MM.1S (cell line): Measurements from ENCODE around the gene PRSS58.
A peak's percentile ranks its signal among the peaks of the same experiment; 100 is the strongest.

Experiments used
- DNase-seq: peaks from one replicate; pipeline ENCODE4 v3.0.0-alpha.2; 2015
- H2AFZ ChIP-seq: fragments of 300-600 bp; sonication (generic); 2 replicates; pipeline ENCODE4 v1.6.0; 2016; ENCODE audit warnings: antibody characterized with exemption, low read length
- H3F3A ChIP-seq: fragments of 300-600 bp; sonication (generic); 2 replicates; pipeline ENCODE4 v1.6.1; 2016; ENCODE audit warnings: mild to moderate bottlenecking, antibody characterized with exemption, low read length, moderate library complexity, mixed read lengths; ENCODE audit not compliant: insufficient read depth
- H3K27ac ChIP-seq: fragments of 300-600 bp; sonication (generic); 2 replicates; pipeline ENCODE4 v1.5.1; 2016; ENCODE audit warnings: mild to moderate bottlenecking, low read length
- H3K27me3 ChIP-seq: fragments of 300-600 bp; sonication (generic); replicated peaks from 2 replicates; pipeline ENCODE4 v1.6.0; 2016; ENCODE audit warnings: low read length; ENCODE audit not compliant: insufficient read depth
- H3K36me3 ChIP-seq: fragments of 300-600 bp; sonication (generic); replicated peaks from 2 replicates; pipeline ENCODE4 v1.6.1; 2016; ENCODE audit warnings: mild to moderate bottlenecking, low read length, mixed read lengths; ENCODE audit not compliant: insufficient read depth
- H3K4me1 ChIP-seq: fragments of 300-600 bp; sonication (generic); 2 replicates; pipeline ENCODE4 v1.6.1; 2016; ENCODE audit warnings: low read length, mixed read lengths
- H3K4me2 ChIP-seq: fragments of 300-600 bp; sonication (generic); 2 replicates; pipeline ENCODE4 v1.6.0; 2016; ENCODE audit warnings: low read depth, low read length
- H3K4me3 ChIP-seq: fragments of 300-600 bp; sonication (generic); 2 replicates; pipeline ENCODE4 v1.5.1; 2016; ENCODE audit warnings: low read length, mixed read lengths
- H3K79me2 ChIP-seq: fragments of 300-600 bp; sonication (generic); 2 replicates; pipeline ENCODE4 v1.6.1; 2016; ENCODE audit warnings: mixed run types, low read length, mixed read lengths
- H3K9ac ChIP-seq: fragments of 300-600 bp; sonication (generic); 2 replicates; pipeline ENCODE4 v1.6.1; 2016; ENCODE audit warnings: low read length, mixed read lengths
- H3K9me2 ChIP-seq: fragments of 300-600 bp; sonication (generic); replicated peaks from 2 replicates; pipeline ENCODE4 v1.6.1; 2016; ENCODE audit warnings: mild to moderate bottlenecking, low read length, mixed read lengths; ENCODE audit not compliant: insufficient read depth
- H3K9me3 ChIP-seq: fragments of 300-600 bp; sonication (generic); replicated peaks from 2 replicates; pipeline ENCODE4 v1.6.1; 2016; ENCODE audit warnings: mild to moderate bottlenecking, low read length, mixed read lengths; ENCODE audit not compliant: insufficient read depth
- H4K20me1 ChIP-seq: fragments of 300-600 bp; sonication (generic); 2 replicates; pipeline ENCODE4 v1.6.1; 2016; ENCODE audit warnings: mild to moderate bottlenecking, low read length, moderate library complexity, mixed read lengths; ENCODE audit not compliant: insufficient read depth
- CTCF ChIP-seq: fragments of 300-600 bp; sonication (generic); IDR thresholded peaks from 2 replicates; pipeline ENCODE4 v1.5.1; 2016; ENCODE audit warnings: antibody characterized with exemption, low read length, mixed read lengths
- EZH2 ChIP-seq: fragments of 300-600 bp; sonication (generic); optimal IDR thresholded peaks from 2 replicates; pipeline ENCODE3; 2017; ENCODE audit warnings: low read depth, mild to moderate bottlenecking, antibody characterized with exemption, low read length, mixed read lengths
- EZH2phosphoT487 ChIP-seq: fragments of 300-600 bp; sonication (generic); IDR thresholded peaks from 2 replicates; pipeline ENCODE4 v1.6.1; 2018; ENCODE audit warnings: antibody characterized with exemption, low read length

PRSS58 gene

GRCh38 chr7:142301923-142302550, 44.2 kb upstream of the PRSS58 start:
- Histone ChIP-seq H3K79me2 (no peaks in the 10 kb centered on the region), H3K9ac (no peak overlapping the region), H3K9me3 (no peaks in the 10 kb centered on the region), H3K36me3 (no peaks in the 10 kb centered on the region), H3K9me2 (no peaks in the 10 kb centered on the region), H3K4me1 (peaks cover 34% of the 10 kb centered on the region), H3K4me2 (peak overlapping the region; percentile 5; the same call in 1 of the 2 replicates), H3F3A (peaks cover 7% of the 10 kb centered on the region; the same call in 1 of the 2 replicates), H3K27ac (no peak overlapping the region), H3K27me3 (no peaks in the 10 kb centered on the region), H2AFZ (no peak overlapping the region), H4K20me1 (no peaks in the 10 kb centered on the region), H3K4me3 (no peak overlapping the region)
- no peak for TF ChIP-seq EZH2
- TF ChIP-seq CTCF, result peak; percentile 85
- DNase-seq, result peak; percentile 71

GRCh38 chr7:142301299-142301698, 43.4 kb upstream of the PRSS58 start:
- H3K4me1 ChIP-seq, result peaks cover 34% of the 10 kb centered on the region

DNA sequence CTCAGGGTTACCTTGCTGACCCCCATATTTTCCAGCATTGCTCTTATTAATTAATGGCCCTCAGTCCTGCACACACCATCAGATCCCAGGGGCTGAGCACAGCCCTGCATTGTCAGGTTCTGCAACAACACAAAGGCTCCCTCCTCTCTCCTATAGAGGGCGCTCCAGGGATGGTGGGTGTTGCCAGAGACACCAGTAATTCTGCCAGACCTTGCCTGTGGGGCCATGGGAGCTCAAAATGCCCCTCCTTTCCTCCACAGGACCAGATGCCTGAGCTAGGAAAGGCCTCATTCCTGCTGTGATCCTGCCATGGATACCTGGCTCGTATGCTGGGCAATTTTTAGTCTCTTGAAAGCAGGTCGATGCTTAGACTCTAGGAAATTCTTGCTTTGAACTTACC, 42.8 kb upstream of the PRSS58 start:
- Histone ChIP-seq H4K20me1 (no peaks in the 10 kb centered on the region), H2AFZ (no peak overlapping the region), H3K4me1 (peaks cover 34% of the 10 kb centered on the region), H3K27ac (no peak overlapping the region), H3F3A (peaks cover 7% of the 10 kb centered on the region; the same call in 1 of the 2 replicates), H3K79me2 (no peaks in the 10 kb centered on the region), H3K9me3 (no peaks in the 10 kb centered on the region), H3K4me2 (no peak overlapping the region), H3K9ac (no peak overlapping the region), H3K9me2 (no peaks in the 10 kb centered on the region), H3K4me3 (no peak overlapping the region), H3K27me3 (no peaks in the 10 kb centered on the region), H3K36me3 (no peaks in the 10 kb centered on the region)
- DNase-seq, result no peak
- TF ChIP-seq EZH2phosphoT487 (no peak), CTCF (peak; percentile 57)

More at GRCh38 chr7:142301299-142301698, 43.4 kb upstream of the PRSS58 start:
- no peaks in the 10 kb centered on the region for H3K27me3 ChIP-seq
- H3K4me3 ChIP-seq, result no peak overlapping the region
- H3K9me3 ChIP-seq, result no peaks in the 10 kb centered on the region
- H3K79me2 ChIP-seq, result no peaks in the 10 kb centered on the region
- TF ChIP-seq CTCF (no peak), EZH2phosphoT487 (no peak), EZH2 (no peak)
- H3K9me2 ChIP-seq, result no peaks in the 10 kb centered on the region
- H3K4me2 ChIP-seq, result no peak overlapping the region
- no peak overlapping the region for H3K9ac ChIP-seq
- DNase-seq, result no peak
- no peak overlapping the region for H2AFZ ChIP-seq
- no peaks in the 10 kb centered on the region for H4K20me1 ChIP-seq
- H3K36me3 ChIP-seq, result no peaks in the 10 kb centered on the region
- H3F3A ChIP-seq, result peaks cover 7% of the 10 kb centered on the region; the same call in 1 of the 2 replicates
- no peak overlapping the region for H3K27ac ChIP-seq
